Stimulated activated naive CD8-positive, alpha-beta T cell treated with anti-CD3 and anti-CD28 coated beads, Interleukin-15, amount 100 ng/mL, for 72 hours (primary cell): ENCODE results near the gene DMBX1.

Experiments
- ATAC-seq: fragments of 150-1000 bp; cut with Tn5 transposase; 2 replicates; pipeline ENCODE4 v1.10.0; 2021; ENCODE audit warnings: mild to moderate bottlenecking, moderate library complexity
- DNase-seq, 2 donors: peaks; one replicate each; pipeline ENCODE4 v3.0.0; 2021 to 2022
- H3K27ac Mint-ChIP-seq, 2 donors: one replicate each; pipeline ENCODE4 v1.8.0; 2022; ENCODE audit warnings: mild to moderate bottlenecking in 2 of 2, mixed read lengths in 2 of 2, moderate library complexity in 2 of 2
- H3K27me3 Mint-ChIP-seq: one replicate; pipeline ENCODE4 v1.8.0; 2022; ENCODE audit warnings: mixed read lengths
- H3K4me1 Mint-ChIP-seq: one replicate; pipeline ENCODE4 v1.8.0; 2022; ENCODE audit warnings: mild to moderate bottlenecking, mixed read lengths
- H3K4me3 Mint-ChIP-seq, 2 donors: one replicate each; pipeline ENCODE4 v1.8.0; 2022; ENCODE audit warnings: mild to moderate bottlenecking in 2 of 2, mixed read lengths in 2 of 2, moderate library complexity in 1 of 2
- H3K9me3 Mint-ChIP-seq, 2 donors: one replicate each; pipeline ENCODE4 v1.8.0; 2022; ENCODE audit warnings: mixed read lengths in 2 of 2

Gene DMBX1

GRCh38 chr1:46497665-46498064 lies 8.0 kb downstream of the DMBX1 start:
- no peak for ATAC-seq
- H3K4me3 Mint-ChIP-seq = no peak overlapping the region
- peaks cover 1% of the 10 kb centered on the region for H3K4me1 Mint-ChIP-seq
- DNase-seq = no peak
- H3K27ac Mint-ChIP-seq = no peak overlapping the region
- peaks cover 55% of the 10 kb centered on the region for H3K27me3 Mint-ChIP-seq
- H3K9me3 Mint-ChIP-seq = no peaks in the 10 kb centered on the region

- no peaks in the 10 kb centered on the region for H3K4me1 Mint-ChIP-seq
- H3K27ac Mint-ChIP-seq = no peak overlapping the region
- no peaks in the 10 kb centered on the region for H3K9me3 Mint-ChIP-seq
- H3K27me3 Mint-ChIP-seq = peaks cover 35% of the 10 kb centered on the region
- H3K4me3 Mint-ChIP-seq = no peak overlapping the region
- no peak for ATAC-seq
- no peak for DNase-seq
Measured at GRCh38 chr1:46501528-46501927, 11.9 kb downstream of the DMBX1 start.

- Mint-ChIP-seq H3K4me1 (no peaks in the 10 kb centered on the region), H3K27me3 (peaks cover 42% of the 10 kb centered on the region), H3K27ac (no peak overlapping the region), H3K9me3 (no peaks in the 10 kb centered on the region), H3K4me3 (no peak overlapping the region)
- ATAC-seq (no peak), DNase-seq (no peak)
Measured at GRCh38 chr1:46503421-46503820, 13.8 kb downstream of the DMBX1 start.

- Mint-ChIP-seq H3K27me3 (peaks cover 44% of the 10 kb centered on the region), H3K9me3 (no peaks in the 10 kb centered on the region), H3K4me1 (no peaks in the 10 kb centered on the region), H3K27ac (no peak overlapping the region), H3K4me3 (no peak overlapping the region)
- DNase-seq = no peak
- ATAC-seq = no peak
Measured at GRCh38 chr1:46506470-46507219, 17.0 kb downstream of the DMBX1 start.

- peak; percentile 53 for ATAC-seq
- H3K27me3 Mint-ChIP-seq = peaks cover 43% of the 10 kb centered on the region
- no peak overlapping the region for H3K4me3 Mint-ChIP-seq
- DNase-seq = no peak
- no peaks in the 10 kb centered on the region for H3K4me1 Mint-ChIP-seq
- no peaks in the 10 kb centered on the region for H3K9me3 Mint-ChIP-seq
- no peak overlapping the region for H3K27ac Mint-ChIP-seq
Measured at GRCh38 chr1:46508757-46509156, 19.1 kb downstream of the DMBX1 start.

- no peaks in the 10 kb centered on the region for H3K9me3 Mint-ChIP-seq
- H3K4me3 Mint-ChIP-seq = no peak overlapping the region
- no peak overlapping the region for H3K27ac Mint-ChIP-seq
- DNase-seq (no peak), ATAC-seq (no peak)
- H3K4me1 Mint-ChIP-seq = no peaks in the 10 kb centered on the region
- H3K27me3 Mint-ChIP-seq = peaks cover 52% of the 10 kb centered on the region
Measured at GRCh38 chr1:46510341-46510997, 20.8 kb downstream of the DMBX1 start.

GRCh38 chr1:46510998-46511365 lies 21.3 kb downstream of the DMBX1 start:
- Mint-ChIP-seq H3K27me3 (peaks cover 57% of the 10 kb centered on the region), H3K27ac (no peak overlapping the region), H3K4me3 (no peak overlapping the region), H3K9me3 (no peaks in the 10 kb centered on the region), H3K4me1 (no peaks in the 10 kb centered on the region)
- ATAC-seq (no peak), DNase-seq (no peak)

- peaks cover 59% of the 10 kb centered on the region for H3K27me3 Mint-ChIP-seq
Measured at GRCh38 chr1:46512135-46512791, 22.6 kb downstream of the DMBX1 start.

GRCh38 chr1:46512792-46513190 lies 23.2 kb downstream of the DMBX1 start:
- DNase-seq = no peak
- Mint-ChIP-seq H3K27me3 (peaks cover 61% of the 10 kb centered on the region), H3K4me1 (peaks cover 10% of the 10 kb centered on the region), H3K4me3 (no peak overlapping the region), H3K27ac (no peak overlapping the region), H3K9me3 (no peaks in the 10 kb centered on the region)
- ATAC-seq = no peak

More at GRCh38 chr1:46512135-46512791, 22.6 kb downstream of the DMBX1 start:
- Mint-ChIP-seq H3K4me3 (no peak overlapping the region), H3K9me3 (no peaks in the 10 kb centered on the region), H3K27ac (no peak overlapping the region), H3K4me1 (peaks cover 9% of the 10 kb centered on the region)
- no peak for DNase-seq
- ATAC-seq = no peak

- Mint-ChIP-seq H3K27me3 (peaks cover 62% of the 10 kb centered on the region), H3K4me3 (no peak overlapping the region), H3K9me3 (no peaks in the 10 kb centered on the region), H3K27ac (no peak overlapping the region), H3K4me1 (peaks cover 10% of the 10 kb centered on the region)
- DNase-seq (no peak), ATAC-seq (no peak)
Measured at GRCh38 chr1:46513536-46513935, 23.9 kb downstream of the DMBX1 start.

- Mint-ChIP-seq H3K4me3 (no peak overlapping the region), H3K27me3 (peaks cover 70% of the 10 kb centered on the region), H3K27ac (peak overlapping the region in 1 of 2 donors; percentile 56), H3K9me3 (no peaks in the 10 kb centered on the region), H3K4me1 (peaks cover 10% of the 10 kb centered on the region)
- ATAC-seq (no peak), DNase-seq (no peak)
Measured at GRCh38 chr1:46515576-46515975, 25.9 kb downstream of the DMBX1 start.

GRCh38 chr1:46516200-46516950 lies 26.7 kb downstream of the DMBX1 start:
- H3K27me3 Mint-ChIP-seq = peaks cover 73% of the 10 kb centered on the region
- H3K4me3 Mint-ChIP-seq = no peak overlapping the region
- no peaks in the 10 kb centered on the region for H3K9me3 Mint-ChIP-seq
- peak overlapping the region in 1 of 2 donors; percentile 52 for H3K27ac Mint-ChIP-seq
- peaks cover 13% of the 10 kb centered on the region for H3K4me1 Mint-ChIP-seq
- DNase-seq (no peak), ATAC-seq (no peak)

GRCh38 chr1:46517010-46517600 lies 27.5 kb downstream of the DMBX1 start:
- H3K9me3 Mint-ChIP-seq = no peaks in the 10 kb centered on the region
- DNase-seq (no peak), ATAC-seq (no peak)
- H3K27ac Mint-ChIP-seq = no peak overlapping the region
- H3K4me3 Mint-ChIP-seq = no peak overlapping the region
- H3K4me1 Mint-ChIP-seq = peaks cover 20% of the 10 kb centered on the region
- H3K27me3 Mint-ChIP-seq = peaks cover 67% of the 10 kb centered on the region

GRCh38 chr1:46517932-46518498 lies 28.4 kb downstream of the DMBX1 start:
- no peak overlapping the region for H3K4me3 Mint-ChIP-seq
- peaks cover 58% of the 10 kb centered on the region for H3K27me3 Mint-ChIP-seq
- no peaks in the 10 kb centered on the region for H3K9me3 Mint-ChIP-seq
- peaks cover 30% of the 10 kb centered on the region for H3K4me1 Mint-ChIP-seq
- peak overlapping the region in 1 of 2 donors; percentile 28 for H3K27ac Mint-ChIP-seq
- no peak for ATAC-seq
- DNase-seq = no peak

- DNase-seq = no peak
- Mint-ChIP-seq H3K4me1 (peaks cover 30% of the 10 kb centered on the region), H3K27me3 (peaks cover 59% of the 10 kb centered on the region), H3K9me3 (no peaks in the 10 kb centered on the region), H3K4me3 (no peak overlapping the region), H3K27ac (no peak overlapping the region)
- no peak for ATAC-seq
Measured at GRCh38 chr1:46519209-46519608, 29.6 kb downstream of the DMBX1 start.
